ENCODE measurements around the gene PHTF2. TPM values are rescaled to one million over a fixed set of nuclear protein-coding genes. Genes with fewer than 3 reads are reported as not detected.
A peak's percentile ranks its signal among the peaks of the same experiment; 100 is the strongest.
"Not testable (repeated sequence)": the region's sequence is repeated elsewhere in the genome, so short reads cannot be mapped to it uniquely, and the experiment has no call there.

Gene PHTF2
- 10 to 100 TPM; 17.3 to 26.0 (median 20.7) TPM for polyA plus RNA-seq (ENCODE audit: insufficient read length in 10 of 10)
- long read RNA-seq, donor 1, full-length matches to known transcripts: 2 of 2 reads
- long read RNA-seq, donor 1, partial matches to known transcripts: 0 of 2 reads
- long read RNA-seq, donor 1, other reads (novel, unspliced or antisense): 0 of 2 reads
- long read RNA-seq, donor 2, full-length matches to known transcripts: 2 of 2 reads
- long read RNA-seq, donor 2, partial matches to known transcripts: 0 of 2 reads
- long read RNA-seq, donor 2, other reads (novel, unspliced or antisense): 0 of 2 reads
- long read RNA-seq, donor 3: 0 reads
- long read RNA-seq, donor 4, full-length matches to known transcripts: 1 of 1 reads
- long read RNA-seq, donor 4, partial matches to known transcripts: 0 of 1 reads
- long read RNA-seq, donor 4, other reads (novel, unspliced or antisense): 0 of 1 reads
- long read RNA-seq, donor 5, full-length matches to known transcripts: 1 of 1 reads
- long read RNA-seq, donor 5, partial matches to known transcripts: 0 of 1 reads
- long read RNA-seq, donor 5, other reads (novel, unspliced or antisense): 0 of 1 reads
- long read RNA-seq, donor 6, full-length matches to known transcripts: 4 of 4 reads
- long read RNA-seq, donor 6, partial matches to known transcripts: 0 of 4 reads
- long read RNA-seq, donor 6, other reads (novel, unspliced or antisense): 0 of 4 reads
- long read RNA-seq, donor 7, full-length matches to known transcripts: 3 of 3 reads
- long read RNA-seq, donor 7, partial matches to known transcripts: 0 of 3 reads
- long read RNA-seq, donor 7, other reads (novel, unspliced or antisense): 0 of 3 reads
- long read RNA-seq, donor 8, full-length matches to known transcripts: 2 of 2 reads
- long read RNA-seq, donor 8, partial matches to known transcripts: 0 of 2 reads
- long read RNA-seq, donor 8, other reads (novel, unspliced or antisense): 0 of 2 reads
- long read RNA-seq, donor 9: 0 reads

- peak; percentile 98 to 100 (median 99) for DNase-seq
These were observed at the start of gene PHTF2, which contains the start of gene TMEM60 for GRCh38 chr7:77798394-77799077. PHTF2 (plus strand) TSS chr7:77798773. TMEM60 (minus strand) TSS chr7:77798434; CDS start chr7:77794373, 4,061 bp downstream.

- peak in 1 of 3 donors; percentile 22 for DNase-seq
These were observed 46.6 kb upstream of the PHTF2 start for GRCh38 chr7:77752016-77752415.

GRCh38 chr7:77753173-77753572 lies 45.4 kb upstream of the PHTF2 start:
- no peak for DNase-seq

- no peak for DNase-seq
These were observed 41.0 kb upstream of the PHTF2 start for GRCh38 chr7:77757589-77757988.

GRCh38 chr7:77759294-77759889 lies 39.2 kb upstream of the PHTF2 start:
- DNase-seq: peak; percentile 65 to 83 (median 76)

- DNase-seq: no peak
These were observed 37.6 kb upstream of the PHTF2 start for GRCh38 chr7:77760809-77761453.

- no peak for DNase-seq
These were observed 33.1 kb upstream of the PHTF2 start for GRCh38 chr7:77765481-77765880.

- DNase-seq: no peak
These were observed 32.4 kb upstream of the PHTF2 start for GRCh38 chr7:77765906-77766800.

GRCh38 chr7:77766801-77767605 lies 31.6 kb upstream of the PHTF2 start:
- no peak for DNase-seq

GRCh38 chr7:77770316-77770715 lies 28.3 kb upstream of the PHTF2 start:
- DNase-seq: no peak

GRCh38 chr7:77771901-77772300 lies 26.7 kb upstream of the PHTF2 start:
- no peak for DNase-seq

- DNase-seq: no peak
These were observed 20.0 kb upstream of the PHTF2 start for GRCh38 chr7:77778535-77778934.

- no peak for DNase-seq
These were observed 16.2 kb upstream of the PHTF2 start for GRCh38 chr7:77782383-77782782.

GRCh38 chr7:77783111-77783510 lies 15.5 kb upstream of the PHTF2 start:
- DNase-seq: no peak

GRCh38 chr7:77783545-77783944 lies 15.0 kb upstream of the PHTF2 start:
- no peak for DNase-seq

- DNase-seq: not testable (repeated sequence)
These were observed 14.1 kb upstream of the PHTF2 start for GRCh38 chr7:77784426-77784825.

GRCh38 chr7:77786018-77786417 lies 12.6 kb upstream of the PHTF2 start:
- no peak for DNase-seq

- DNase-seq: no peak
These were observed 11.8 kb upstream of the PHTF2 start for GRCh38 chr7:77786741-77787140.

Data from muscle of back (tissue), 13 donors.